GM10266 (cell line): ENCODE results near the gene ENOX1.

Source experiments
- DNase-seq: peaks from one replicate; pipeline ENCODE4 v3.0.0; 2012; ENCODE audit errors: extremely low spot score
- TF ChIP-seq, protein P1 (sequence below): IDR thresholded peaks from 2 replicates; pipeline ENCODE4 v1.5.1; 2012; ENCODE audit warnings: mild to moderate bottlenecking, low read depth; ENCODE audit not compliant: control insufficient read depth, insufficient read depth; ENCODE audit errors: missing control alignments

ENOX1 gene

DNA sequence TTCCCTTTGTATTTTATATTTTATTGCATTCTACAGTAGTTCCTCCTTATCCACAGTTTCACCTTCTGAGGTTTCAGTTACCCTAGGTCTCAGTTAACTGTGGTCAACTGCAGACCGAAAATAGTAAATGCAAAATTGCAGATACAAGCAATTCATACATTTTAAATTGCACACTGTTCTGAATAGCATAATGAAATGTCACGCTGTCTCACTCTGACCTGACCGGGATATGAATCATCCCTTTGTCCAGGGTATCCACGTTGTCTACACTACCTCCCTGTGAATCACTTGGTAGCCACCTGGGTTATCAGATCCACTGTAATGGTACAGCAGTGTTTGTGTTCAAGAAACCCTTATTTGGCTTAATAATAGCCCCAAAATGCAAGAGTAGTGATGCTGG is 438.4 kb downstream of the ENOX1 start:
- TF ChIP-seq, protein P1, sequence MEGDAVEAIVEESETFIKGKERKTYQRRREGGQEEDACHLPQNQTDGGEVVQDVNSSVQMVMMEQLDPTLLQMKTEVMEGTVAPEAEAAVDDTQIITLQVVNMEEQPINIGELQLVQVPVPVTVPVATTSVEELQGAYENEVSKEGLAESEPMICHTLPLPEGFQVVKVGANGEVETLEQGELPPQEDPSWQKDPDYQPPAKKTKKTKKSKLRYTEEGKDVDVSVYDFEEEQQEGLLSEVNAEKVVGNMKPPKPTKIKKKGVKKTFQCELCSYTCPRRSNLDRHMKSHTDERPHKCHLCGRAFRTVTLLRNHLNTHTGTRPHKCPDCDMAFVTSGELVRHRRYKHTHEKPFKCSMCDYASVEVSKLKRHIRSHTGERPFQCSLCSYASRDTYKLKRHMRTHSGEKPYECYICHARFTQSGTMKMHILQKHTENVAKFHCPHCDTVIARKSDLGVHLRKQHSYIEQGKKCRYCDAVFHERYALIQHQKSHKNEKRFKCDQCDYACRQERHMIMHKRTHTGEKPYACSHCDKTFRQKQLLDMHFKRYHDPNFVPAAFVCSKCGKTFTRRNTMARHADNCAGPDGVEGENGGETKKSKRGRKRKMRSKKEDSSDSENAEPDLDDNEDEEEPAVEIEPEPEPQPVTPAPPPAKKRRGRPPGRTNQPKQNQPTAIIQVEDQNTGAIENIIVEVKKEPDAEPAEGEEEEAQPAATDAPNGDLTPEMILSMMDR: no peak
- DNase-seq: no peak

DNA sequence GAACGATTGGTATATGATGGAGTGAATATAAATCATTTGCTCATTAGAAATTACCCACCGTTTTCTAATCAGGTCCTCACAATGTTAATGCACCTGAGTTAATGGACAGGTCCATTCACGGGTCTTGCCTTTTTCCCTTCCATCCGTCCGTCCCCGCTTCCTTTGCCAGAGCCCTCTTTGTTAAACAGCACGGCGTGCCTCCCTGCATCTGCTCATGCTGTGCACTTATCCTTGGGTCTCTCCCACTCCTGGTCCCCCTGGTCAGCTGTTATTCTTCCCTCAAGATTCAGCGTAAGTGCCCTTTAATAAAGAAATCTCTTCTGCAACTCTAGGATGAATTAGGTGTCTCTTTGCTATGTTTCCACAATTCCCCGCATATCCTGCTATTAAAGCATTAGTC is 438.9 kb downstream of the ENOX1 start:
- no peak for DNase-seq
- TF ChIP-seq, protein P1: no peak

DNA sequence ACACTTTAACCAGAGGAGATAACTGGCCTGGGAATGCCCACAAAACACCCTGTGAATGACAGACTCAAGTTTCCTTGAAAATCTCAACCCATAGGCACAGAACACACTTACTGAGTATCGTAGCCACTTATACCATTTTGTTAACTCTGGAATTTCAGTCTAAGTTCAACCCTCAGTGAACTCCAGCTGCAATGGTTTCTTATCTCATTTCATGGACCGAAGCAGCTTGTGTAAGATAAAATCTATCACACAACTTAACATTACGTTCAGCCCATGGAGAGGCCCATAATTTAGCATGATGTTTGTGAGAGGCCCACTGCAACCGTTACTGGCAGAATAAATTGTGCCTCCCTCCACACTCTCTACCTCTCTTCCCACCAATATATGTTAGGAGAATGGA is 440.3 kb downstream of the ENOX1 start:
- TF ChIP-seq, protein P1: no peak
- no peak for DNase-seq

DNA sequence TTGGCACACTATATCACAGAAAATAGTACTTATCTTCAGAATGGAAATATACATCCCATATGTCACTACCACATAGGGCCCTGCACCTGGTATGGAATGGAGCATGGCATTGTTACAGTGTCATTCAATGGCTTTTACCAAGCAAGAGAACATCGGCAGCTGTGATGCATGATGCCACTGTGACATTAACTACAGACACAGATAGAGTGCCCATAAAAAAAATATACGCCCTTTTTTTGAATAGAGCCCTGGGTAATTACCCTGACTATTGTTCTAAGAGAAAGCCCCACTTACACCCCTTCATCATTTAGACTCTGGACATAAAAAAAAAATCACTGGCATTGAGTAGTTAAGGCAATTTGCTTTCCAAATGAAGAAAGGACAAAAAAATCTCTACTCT is 443.1 kb downstream of the ENOX1 start:
- TF ChIP-seq, protein P1: no peak
- no peak for DNase-seq

DNA sequence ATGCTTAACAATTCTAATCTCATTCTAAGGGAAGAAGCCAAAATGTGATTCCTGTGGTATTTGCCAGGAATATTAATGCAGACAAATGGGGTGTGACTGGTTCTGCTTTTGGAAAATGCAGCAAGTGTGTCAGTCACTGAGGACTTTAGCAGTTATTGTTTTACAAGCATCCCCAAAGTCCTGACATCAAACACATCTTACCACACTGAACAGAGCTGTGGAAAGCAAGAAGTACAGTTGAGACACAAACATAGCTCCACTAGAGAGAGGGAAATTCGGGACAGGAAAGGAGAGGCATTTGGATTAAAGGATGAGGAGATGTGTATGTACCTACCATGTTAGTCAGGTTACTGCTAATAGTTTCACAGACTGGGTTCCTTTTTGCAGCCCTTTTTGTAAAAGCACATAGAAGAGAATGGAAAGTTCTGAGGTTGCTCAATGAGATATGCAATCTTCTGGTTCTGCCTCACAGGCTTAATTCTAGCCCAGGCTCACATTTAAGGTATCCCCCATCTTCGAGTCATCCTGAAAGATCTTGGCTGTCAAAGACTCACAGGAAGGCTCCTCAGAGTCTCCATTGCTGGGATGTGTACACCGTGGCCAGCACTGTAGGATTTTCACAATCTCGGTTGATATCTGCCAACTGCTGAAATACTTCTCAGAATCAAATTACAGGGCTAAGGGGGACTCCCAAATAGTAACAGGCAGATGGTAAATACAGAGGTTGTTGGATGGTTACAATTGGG is 446.8 kb downstream of the ENOX1 start:
- TF ChIP-seq, protein P1: no peak

DNA sequence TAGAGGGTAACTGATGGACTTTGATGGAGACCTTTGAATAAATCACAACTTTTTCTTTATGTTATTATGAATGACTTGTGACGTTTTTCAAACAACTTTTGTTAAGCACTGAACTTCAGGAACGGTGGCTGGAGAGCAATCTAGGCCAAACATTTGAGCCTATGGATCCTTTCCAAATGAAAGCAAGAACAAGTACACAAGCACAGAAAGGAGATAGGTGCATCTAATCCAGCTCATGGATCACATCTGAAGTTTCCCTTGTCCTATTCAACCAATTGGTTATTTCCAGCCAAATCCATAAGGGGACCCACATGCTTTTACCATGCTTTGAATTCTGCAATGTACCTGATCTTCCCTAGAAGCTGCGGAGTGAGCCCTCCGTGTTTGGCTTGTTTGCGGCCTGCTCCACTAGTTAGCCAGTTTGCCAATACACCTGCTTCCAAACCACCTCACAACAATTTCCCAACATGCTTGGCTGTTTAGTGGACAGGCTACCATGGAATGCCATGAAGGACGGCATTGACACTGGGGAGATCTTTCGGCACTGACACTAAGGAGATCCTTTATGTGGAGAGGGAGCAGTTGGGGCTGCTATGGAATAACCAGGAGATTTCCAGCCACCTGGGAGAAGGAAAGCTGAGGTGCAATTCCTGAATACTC is 447.5 kb downstream of the ENOX1 start:
- TF ChIP-seq, protein P1: no peak
- DNase-seq: no peak

More for the DNA sequence above, 446.8 kb downstream of the ENOX1 start:
- DNase-seq: no peak

DNA sequence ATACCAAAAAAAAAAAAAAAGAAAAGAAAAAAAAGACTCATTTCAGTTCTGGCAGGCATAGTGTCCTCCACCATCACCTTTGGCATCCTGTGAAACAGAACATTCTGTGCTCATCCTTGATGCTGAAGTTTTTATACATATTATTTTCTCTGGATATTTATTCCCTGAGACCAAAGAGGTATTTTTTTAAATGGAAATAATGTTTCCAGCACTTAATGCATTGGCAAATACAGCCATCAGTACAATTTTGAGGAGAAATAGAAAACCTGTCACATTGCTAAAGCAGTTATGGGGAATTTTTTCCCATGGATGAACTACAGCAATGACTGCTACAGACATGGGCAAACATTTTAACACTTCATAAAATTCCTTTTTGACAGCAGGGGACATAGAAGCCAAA is 451.0 kb downstream of the ENOX1 start:
- TF ChIP-seq, protein P1: no peak

More for the DNA sequence above, 451.0 kb downstream of the ENOX1 start:
- DNase-seq: no peak
